Measurements from ENCODE around the gene KCTD5. TPM values are rescaled to one million over a fixed set of nuclear protein-coding genes. Genes with fewer than 3 reads are reported as not detected.

KCTD5 gene
- total and polyA plus RNA-seq, 10 of the 15 experiments (the other 5 are each of a cell fraction or from before 2014, with no cell fraction given) = 0.58 to 56.4 (median 37.3) TPM

GRCh38 chr16:2686912-2687507, 4.7 kb downstream of the KCTD5 start (continued):
- no peak for TF ChIP-seq PKNOX1 (IDR thresholded peaks at IDR 0.05)
- no peak for TF ChIP-seq CREM (IDR thresholded peaks at IDR 0.05; ENCODE audit: low read depth)
- no peak for TF ChIP-seq FOXM1 (IDR thresholded peaks at IDR 0.05; ENCODE audit: low read depth, low read length)
- TF ChIP-seq FOXK2 (IDR thresholded peaks at IDR 0.05) = no peak
- TF ChIP-seq TARDBP (IDR thresholded peaks at IDR 0.05; ENCODE audit: borderline replicate concordance) = no peak
- TF ChIP-seq NFIC (IDR thresholded peaks at IDR 0.05; ENCODE audit: low read depth, low read length) = peak; percentile 26; the same call in 1 of the 2 replicates
- TF ChIP-seq IKZF2 (IDR thresholded peaks at IDR 0.05) = peak; percentile 51 to 73; a peak in 3 of 4 replicates
- peak; percentile 87 for TF ChIP-seq MXI1 (IDR thresholded peaks at IDR 0.05; ENCODE audit: low read depth, low read length)
- peak; percentile 44; the same call in 1 of the 2 replicates for TF ChIP-seq ATF7 (IDR thresholded peaks at IDR 0.05; ENCODE audit: low read depth)
- peak; percentile 81 for TF ChIP-seq RELB (IDR thresholded peaks at IDR 0.05; ENCODE audit: low read depth)
- TF ChIP-seq SPI1 (IDR thresholded peaks at IDR 0.05; ENCODE audit: borderline replicate concordance, insufficient read depth, low read depth, low read length) = peak; percentile 99
- no peak for TF ChIP-seq ZNF274 (IDR thresholded peaks at IDR 0.05; ENCODE audit: insufficient read depth, insufficient read length)
- no peak for TF ChIP-seq ZBED1 (IDR thresholded peaks at IDR 0.05; ENCODE audit: borderline replicate concordance)
- peak; percentile 56 for TF ChIP-seq PAX5 (IDR thresholded peaks at IDR 0.05; ENCODE audit: borderline replicate concordance, low read depth, low read length)
- TF ChIP-seq ZNF207 (IDR thresholded peaks at IDR 0.05; ENCODE audit: borderline replicate concordance) = peak; percentile 41; the same call in 1 of the 2 replicates
- no peak for TF ChIP-seq ATF2 (IDR thresholded peaks at IDR 0.05; ENCODE audit: low read length)
- no peak for TF ChIP-seq BCLAF1 (IDR thresholded peaks at IDR 0.05)
- TF ChIP-seq CBX3 (IDR thresholded peaks at IDR 0.05; ENCODE audit: borderline replicate concordance, low read depth) = no peak
- no peak for TF ChIP-seq KAT2A (conservative IDR thresholded peaks at IDR 0.05; ENCODE audit: control insufficient read depth, low read depth, low read length)
- TF ChIP-seq RFX5 (IDR thresholded peaks at IDR 0.05; ENCODE audit: low read depth, low read length) = no peak
- no peak for TF ChIP-seq MYC (IDR thresholded peaks at IDR 0.05; ENCODE audit: insufficient read depth, insufficient read length, insufficient replicate concordance, low read length, severe bottlenecking)
- TF ChIP-seq BCL11A (IDR thresholded peaks at IDR 0.05; ENCODE audit: low read depth, low read length) = 0 out of 2 replicates have a peak, but pooled peaks have one; percentile 48
- TF ChIP-seq CBX5 (IDR thresholded peaks at IDR 0.05; ENCODE audit: low read depth) = no peak
- TF ChIP-seq HDGF (IDR thresholded peaks at IDR 0.05) = no peak; the same call in 1 of the 2 replicates
- no peak for TF ChIP-seq RELA (IDR thresholded peaks at IDR 0.05; ENCODE audit: borderline replicate concordance, partially characterized antibody)
- no peak for TF ChIP-seq PAX8 (IDR thresholded peaks at IDR 0.05)
- TF ChIP-seq SREBF1 (IDR thresholded peaks at IDR 0.05; ENCODE audit: low read length) = no peak

All from GM12878 (cell line).